Mesodermal cell (in vitro differentiated cells): ENCODE data around the gene ARMC7. TPM values are rescaled to one million over a fixed set of nuclear protein-coding genes. Genes with fewer than 3 reads are reported as not detected.

ENCODE experiments used
- H3K27ac ChIP-seq: 2 replicates; pipeline ENCODE4 v1.7.0; 2013; ENCODE audit warnings: mild to moderate bottlenecking, low read depth, low read length, moderate library complexity; ENCODE audit not compliant: severe bottlenecking
- H3K36me3 ChIP-seq: 2 replicates; pipeline ENCODE4 v1.7.1; 2013; ENCODE audit warnings: mild to moderate bottlenecking, low read length, moderate library complexity; ENCODE audit not compliant: control insufficient read depth, insufficient read depth
- H3K4me1 ChIP-seq: one replicate; pipeline ENCODE4 v1.7.1; 2013; ENCODE audit warnings: mild to moderate bottlenecking, low read length; ENCODE audit not compliant: insufficient read depth, control insufficient read depth, poor library complexity, severe bottlenecking
- H3K4me3 ChIP-seq: 2 replicates; pipeline ENCODE4 v1.7.0; 2013; ENCODE audit warnings: low read length, control low read depth, mild to moderate bottlenecking; ENCODE audit not compliant: insufficient read depth, poor library complexity, severe bottlenecking; ENCODE audit errors: extremely low read depth
- H3K9me3 ChIP-seq: 2 replicates; pipeline ENCODE4 v1.7.1; 2013; ENCODE audit warnings: mild to moderate bottlenecking, low read length, moderate library complexity; ENCODE audit not compliant: control insufficient read depth
- WGBS, 2 experiments: methylation state at CpG; one replicate each; pipeline ENCODE4 v1.1.5; 2013; ENCODE audit warnings: missing lambda C conversion rate in 2 of 2; ENCODE audit not compliant: insufficient coverage in 2 of 2; 5-methylcytosine and 5-hydroxymethylcytosine counted together
- polyA plus RNA-seq, 2 experiments: library from polyadenylated mRNA; stranded (reverse); fragments of 50-300 nt; gene quantifications; one replicate each; pipeline ENCODE4 v1.2.3, GENCODE V29; 2013

The ARMC7 gene
- polyA plus RNA-seq (2013, experiment 1 of 2): 10.1 TPM
- polyA plus RNA-seq (2013, experiment 2 of 2): 10.2 TPM

DNA sequence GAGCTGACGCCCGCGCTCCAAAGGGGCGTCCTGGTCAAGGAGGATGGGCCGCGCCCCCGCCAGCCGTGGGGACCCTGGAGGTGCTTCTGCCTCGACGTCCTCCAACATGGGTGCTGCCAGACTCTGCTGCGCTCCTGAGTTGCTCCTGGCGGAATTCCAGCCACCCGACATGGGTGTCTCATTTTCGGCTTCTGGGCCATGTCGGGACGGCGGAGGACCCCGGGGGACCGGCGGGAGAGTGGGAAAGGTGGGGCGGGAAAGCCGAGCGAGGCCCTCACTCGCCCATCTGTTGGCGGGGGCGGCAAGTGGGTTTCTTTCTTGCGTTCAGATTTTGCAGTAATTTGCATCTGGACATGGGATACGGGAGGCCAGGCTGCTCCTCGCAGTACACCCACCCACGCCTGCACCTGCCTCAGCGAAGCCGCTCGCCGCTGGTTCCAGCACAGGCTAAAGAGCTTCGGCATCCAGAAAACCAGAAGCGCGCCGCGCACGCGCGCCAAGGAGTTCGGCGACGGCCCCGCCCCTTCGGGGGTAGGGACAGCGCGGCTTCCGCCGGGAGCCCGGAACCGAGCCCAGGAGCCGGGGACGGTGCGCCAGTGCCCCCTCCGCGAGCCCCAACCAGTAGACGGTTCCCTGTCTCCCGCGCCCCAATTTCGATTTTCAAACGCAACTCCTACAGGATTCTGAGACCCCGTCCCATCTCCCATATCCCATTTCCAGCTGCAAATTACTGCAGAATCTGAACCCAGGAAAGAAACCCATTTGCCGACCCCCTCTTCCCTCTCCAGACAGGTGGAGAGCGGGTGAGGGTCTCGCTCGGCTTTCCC lies at the start of gene ARMC7:
Gene ARMC7, plus strand, starts transcription at position 563 of the 827 bp plus-strand sequence. CDS start 320 bp downstream, outside the sequence.
- Histone ChIP-seq H3K9me3 (no peaks in the 10 kb centered on the region), H3K4me1 (peaks cover 4% of the 10 kb centered on the region), H3K27ac (no peak within 1 kb of the TSS), H3K4me3 (peak within 1 kb of the TSS; percentile 63), H3K36me3 (peaks cover 12% of the 10 kb centered on the region)
- WGBS, 2 experiments: 2% methylated on average over 47 to 60 of the region's 68 CpGs

DNA sequence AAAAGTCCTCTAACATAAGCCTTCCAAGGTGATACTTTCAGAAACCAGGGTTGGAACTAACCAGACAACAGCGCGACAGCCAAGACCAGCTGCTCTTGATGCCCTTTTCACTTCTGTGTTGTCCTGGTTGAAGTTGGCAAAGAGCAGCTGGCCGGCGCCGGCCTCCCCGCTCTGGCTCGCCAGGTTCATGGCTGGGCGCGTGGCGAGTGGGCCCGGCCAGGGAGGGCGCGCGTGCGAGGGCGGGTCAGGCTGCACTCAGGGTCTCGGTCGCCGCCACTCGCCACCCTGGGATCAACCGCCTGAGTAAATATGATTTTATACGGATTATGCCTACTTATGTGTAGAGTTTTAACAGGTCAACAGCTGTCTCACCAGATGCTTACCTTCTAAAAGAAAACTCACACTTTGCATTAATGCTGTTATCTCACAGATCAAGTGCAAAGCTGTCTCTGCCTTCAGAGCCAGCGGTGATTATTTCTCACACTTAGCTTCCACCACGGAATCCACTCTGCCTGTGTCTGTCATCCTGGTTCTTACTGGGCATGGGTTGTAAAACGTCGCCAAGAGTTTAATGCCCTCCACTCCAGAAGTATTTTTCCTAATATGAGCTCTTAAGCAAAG lies 49.2 kb upstream of the ARMC7 start:
- Histone ChIP-seq H3K4me3 (no peak overlapping the region), H3K27ac (no peak overlapping the region), H3K4me1 (peaks cover 4% of the 10 kb centered on the region), H3K9me3 (no peaks in the 10 kb centered on the region), H3K36me3 (peaks cover 82% of the 10 kb centered on the region)
- WGBS, 2 experiments: 96 to 97% methylated on average over 13 to 19 of the region's 26 CpGs

GRCh38 chr17:75061055-75061438 lies 48.7 kb upstream of the ARMC7 start:
- peaks cover 78% of the 10 kb centered on the region for H3K36me3 ChIP-seq
- H3K4me1 ChIP-seq: peaks cover 6% of the 10 kb centered on the region
- H3K27ac ChIP-seq: no peak overlapping the region
- no peak overlapping the region for H3K4me3 ChIP-seq
- 93 to 98% methylated on average over 7 to 9 of the region's 10 CpGs for WGBS, 2 experiments
- no peaks in the 10 kb centered on the region for H3K9me3 ChIP-seq

GRCh38 chr17:75061618-75062017 lies 48.2 kb upstream of the ARMC7 start:
- no peak overlapping the region for H3K4me3 ChIP-seq
- H3K4me1 ChIP-seq: peaks cover 6% of the 10 kb centered on the region
- H3K36me3 ChIP-seq: peaks cover 72% of the 10 kb centered on the region
- WGBS, 2 experiments: 91 to 98% methylated on average over 4 to 8 of the region's 8 CpGs
- no peak overlapping the region for H3K27ac ChIP-seq
- no peaks in the 10 kb centered on the region for H3K9me3 ChIP-seq

GRCh38 chr17:75063201-75063600 lies 46.6 kb upstream of the ARMC7 start:
- Histone ChIP-seq H3K9me3 (no peaks in the 10 kb centered on the region), H3K27ac (no peak overlapping the region), H3K4me1 (peaks cover 6% of the 10 kb centered on the region), H3K36me3 (peaks cover 59% of the 10 kb centered on the region), H3K4me3 (no peak overlapping the region)
- 94 to 98% methylated on average over 12 to 13 of the region's 13 CpGs for WGBS, 2 experiments

- H3K4me3 ChIP-seq: no peak overlapping the region
- peaks cover 58% of the 10 kb centered on the region for H3K36me3 ChIP-seq
- H3K4me1 ChIP-seq: peaks cover 6% of the 10 kb centered on the region
- 93 to 95% methylated on average over 3 of the region's 3 CpGs for WGBS, 2 experiments
- H3K9me3 ChIP-seq: no peaks in the 10 kb centered on the region
- H3K27ac ChIP-seq: no peak overlapping the region
Measured at GRCh38 chr17:75063626-75064025, 46.1 kb upstream of the ARMC7 start.

DNA sequence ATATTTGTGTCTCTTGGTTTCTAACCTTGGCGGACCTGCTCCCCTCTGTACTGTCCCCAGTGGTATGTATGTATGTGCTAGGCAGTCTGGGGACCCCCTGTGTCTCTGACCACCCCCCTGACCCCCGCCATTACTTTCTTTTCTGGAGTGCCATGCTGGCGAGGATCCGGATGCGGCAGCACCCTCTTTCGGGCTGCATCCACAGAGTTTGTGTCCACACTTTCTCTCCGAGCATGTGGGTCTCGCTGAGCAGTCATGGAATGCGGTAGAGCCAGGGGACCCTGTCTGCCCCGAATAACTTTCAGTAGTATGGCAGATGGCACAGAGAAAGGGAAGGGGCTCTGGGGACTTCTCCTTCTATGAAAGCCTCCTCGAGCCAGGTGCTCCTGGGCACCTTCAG lies 45.7 kb upstream of the ARMC7 start:
- 97 to 99% methylated on average over 9 of the region's 11 CpGs for WGBS, 2 experiments
- no peaks in the 10 kb centered on the region for H3K9me3 ChIP-seq
- no peak overlapping the region for H3K4me3 ChIP-seq
- H3K4me1 ChIP-seq: peaks cover 6% of the 10 kb centered on the region
- H3K27ac ChIP-seq: no peak overlapping the region
- H3K36me3 ChIP-seq: peaks cover 58% of the 10 kb centered on the region

GRCh38 chr17:75064460-75064859 lies 45.3 kb upstream of the ARMC7 start:
- peaks cover 53% of the 10 kb centered on the region for H3K36me3 ChIP-seq
- H3K27ac ChIP-seq: no peak overlapping the region
- H3K4me3 ChIP-seq: no peak overlapping the region
- WGBS, 2 experiments: 94 to 97% methylated on average over 4 to 6 of the region's 8 CpGs
- no peaks in the 10 kb centered on the region for H3K9me3 ChIP-seq
- peaks cover 6% of the 10 kb centered on the region for H3K4me1 ChIP-seq

GRCh38 chr17:75064867-75065561 lies 44.8 kb upstream of the ARMC7 start:
- no peak overlapping the region for H3K27ac ChIP-seq
- H3K4me1 ChIP-seq: peaks cover 6% of the 10 kb centered on the region
- H3K4me3 ChIP-seq: no peak overlapping the region
- H3K9me3 ChIP-seq: no peaks in the 10 kb centered on the region
- H3K36me3 ChIP-seq: peaks cover 53% of the 10 kb centered on the region
- WGBS, 2 experiments: 94% methylated on average over 18 of the region's 18 CpGs

DNA sequence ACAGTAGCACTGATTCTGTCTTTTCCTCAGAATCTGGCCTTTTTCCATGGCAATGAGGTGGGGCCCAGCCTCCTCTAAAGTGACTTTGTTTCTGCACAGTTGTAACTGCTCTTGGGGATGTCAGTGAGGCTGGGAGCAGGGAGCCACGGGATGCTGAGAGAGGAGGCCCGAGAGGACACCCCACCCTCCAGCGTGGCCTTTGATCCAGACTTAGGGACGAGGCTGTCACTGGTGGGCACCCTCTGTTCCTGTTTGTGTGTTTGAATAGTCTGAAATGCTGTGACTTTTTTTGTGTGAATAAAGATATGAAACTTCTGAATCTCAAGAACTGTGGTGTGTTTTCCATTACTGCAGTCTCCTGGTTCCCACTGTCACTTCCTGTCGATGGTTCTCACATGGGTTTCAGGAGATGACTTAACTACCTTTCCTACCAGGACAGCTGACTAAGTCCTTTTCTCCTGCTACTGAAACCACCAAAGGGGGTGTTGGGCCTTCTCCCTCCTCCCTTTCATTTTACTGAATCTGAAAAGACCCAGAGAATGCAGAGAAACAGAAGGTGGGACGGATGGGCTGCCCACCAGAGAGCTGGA lies 44.1 kb upstream of the ARMC7 start:
- 98 to 100% methylated on average over 5 of the region's 6 CpGs for WGBS, 2 experiments

More for the DNA sequence above, 44.1 kb upstream of the ARMC7 start:
- Histone ChIP-seq H3K4me1 (peaks cover 6% of the 10 kb centered on the region), H3K9me3 (no peaks in the 10 kb centered on the region), H3K36me3 (peaks cover 48% of the 10 kb centered on the region), H3K27ac (no peak overlapping the region), H3K4me3 (no peak overlapping the region)
